ENCODE data around the gene CLEC1B. TPM values are rescaled to one million over a fixed set of nuclear protein-coding genes. Genes with fewer than 3 reads are reported as not detected.

The CLEC1B gene
- total RNA-seq, 1 experiment from 2014 or later: not detected

- Histone ChIP-seq H3K27me3 (ENCODE audit: insufficient read depth, low read length) (peaks cover 28% of the 10 kb centered on the region), H3K4me3 (replicated peaks in 1 of 2; ENCODE audit: low read depth in 1 of 2, low read length in 2 of 2) (no peak overlapping the region), H3K9me2 (ENCODE audit: insufficient read depth) (no peaks in the 10 kb centered on the region), H3K36me3 (ENCODE audit: control insufficient read depth in 1 of 2, insufficient read depth in 2 of 2, low read length in 2 of 2) (no peaks in the 10 kb centered on the region), H3K9me3 (ENCODE audit: control insufficient read depth in 1 of 2, insufficient read depth in 1 of 2, low read depth in 1 of 2, low read length in 2 of 2) (no peaks in the 10 kb centered on the region), H3K27ac (ENCODE audit: low read depth, low read length) (no peak overlapping the region), H3K4me2 (ENCODE audit: low read length) (no peak overlapping the region), H3K79me2 (ENCODE audit: insufficient read depth, low read length) (no peaks in the 10 kb centered on the region), H3K9ac (ENCODE audit: low read length) (no peak overlapping the region), H4K20me1 (ENCODE audit: insufficient read depth) (no peaks in the 10 kb centered on the region), H2AFZ (ENCODE audit: low read depth, low read length, poor library complexity, severe bottlenecking) (no peak overlapping the region), H3K4me1 (ENCODE audit: control insufficient read depth in 1 of 2, insufficient read depth in 2 of 2, low read length in 2 of 2) (no peaks in the 10 kb centered on the region)
- no TSS peak for BruUV-seq (replicated peaks)
- ATAC-seq (no peak), DNase-seq (ENCODE audit: low read depth, low spot score) (no peak)
- POLR2A ChIA-PET: no interaction called here
- intact Hi-C loops (cut with micrococcal nuclease): no loop called here
- TF ChIP-seq ZNF274 (IDR thresholded peaks at IDR 0.05; ENCODE audit: low read depth, low read length) (no peak), ELF1 (IDR thresholded peaks at IDR 0.05; ENCODE audit: borderline replicate concordance, low read depth) (no peak), FOSL1 (IDR thresholded peaks at IDR 0.05; ENCODE audit: low read depth) (no peak), CBX3 (IDR thresholded peaks at IDR 0.05; ENCODE audit: low read depth) (no peak), POLR2AphosphoS5 (IDR thresholded peaks at IDR 0.05; ENCODE audit: low read depth, low read length) (no peak), EZH2 (IDR thresholded peaks at IDR 0.05) (no peak), RAD21 (IDR thresholded peaks at IDR 0.05; ENCODE audit: low read depth) (no peak), JUND (IDR thresholded peaks at IDR 0.05) (no peak), TCF7L2 (IDR thresholded peaks at IDR 0.05; ENCODE audit: borderline replicate concordance, extremely low read depth, insufficient read depth, insufficient read length) (no peak), EGR1 (IDR thresholded peaks at IDR 0.05; ENCODE audit: low read depth) (no peak), POLR2A (IDR thresholded peaks at IDR 0.05; ENCODE audit: borderline replicate concordance, extremely low read depth, insufficient read depth, insufficient read length) (no peak), ZFX (IDR thresholded peaks at IDR 0.05) (no peak), CEBPB (IDR thresholded peaks at IDR 0.05; ENCODE audit: low read depth) (no peak), SIN3A (IDR thresholded peaks at IDR 0.05; ENCODE audit: low read depth) (no peak), EZH2phosphoT487 (IDR thresholded peaks at IDR 0.05; ENCODE audit: borderline replicate concordance) (no peak), SP1 (IDR thresholded peaks at IDR 0.05; ENCODE audit: low read depth) (no peak)
- TF ChIP-seq, protein P1, sequence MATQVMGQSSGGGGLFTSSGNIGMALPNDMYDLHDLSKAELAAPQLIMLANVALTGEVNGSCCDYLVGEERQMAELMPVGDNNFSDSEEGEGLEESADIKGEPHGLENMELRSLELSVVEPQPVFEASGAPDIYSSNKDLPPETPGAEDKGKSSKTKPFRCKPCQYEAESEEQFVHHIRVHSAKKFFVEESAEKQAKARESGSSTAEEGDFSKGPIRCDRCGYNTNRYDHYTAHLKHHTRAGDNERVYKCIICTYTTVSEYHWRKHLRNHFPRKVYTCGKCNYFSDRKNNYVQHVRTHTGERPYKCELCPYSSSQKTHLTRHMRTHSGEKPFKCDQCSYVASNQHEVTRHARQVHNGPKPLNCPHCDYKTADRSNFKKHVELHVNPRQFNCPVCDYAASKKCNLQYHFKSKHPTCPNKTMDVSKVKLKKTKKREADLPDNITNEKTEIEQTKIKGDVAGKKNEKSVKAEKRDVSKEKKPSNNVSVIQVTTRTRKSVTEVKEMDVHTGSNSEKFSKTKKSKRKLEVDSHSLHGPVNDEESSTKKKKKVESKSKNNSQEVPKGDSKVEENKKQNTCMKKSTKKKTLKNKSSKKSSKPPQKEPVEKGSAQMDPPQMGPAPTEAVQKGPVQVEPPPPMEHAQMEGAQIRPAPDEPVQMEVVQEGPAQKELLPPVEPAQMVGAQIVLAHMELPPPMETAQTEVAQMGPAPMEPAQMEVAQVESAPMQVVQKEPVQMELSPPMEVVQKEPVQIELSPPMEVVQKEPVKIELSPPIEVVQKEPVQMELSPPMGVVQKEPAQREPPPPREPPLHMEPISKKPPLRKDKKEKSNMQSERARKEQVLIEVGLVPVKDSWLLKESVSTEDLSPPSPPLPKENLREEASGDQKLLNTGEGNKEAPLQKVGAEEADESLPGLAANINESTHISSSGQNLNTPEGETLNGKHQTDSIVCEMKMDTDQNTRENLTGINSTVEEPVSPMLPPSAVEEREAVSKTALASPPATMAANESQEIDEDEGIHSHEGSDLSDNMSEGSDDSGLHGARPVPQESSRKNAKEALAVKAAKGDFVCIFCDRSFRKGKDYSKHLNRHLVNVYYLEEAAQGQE (IDR thresholded peaks at IDR 0.05; ENCODE audit: low read depth): no peak
- TF ChIP-seq, protein P2, sequence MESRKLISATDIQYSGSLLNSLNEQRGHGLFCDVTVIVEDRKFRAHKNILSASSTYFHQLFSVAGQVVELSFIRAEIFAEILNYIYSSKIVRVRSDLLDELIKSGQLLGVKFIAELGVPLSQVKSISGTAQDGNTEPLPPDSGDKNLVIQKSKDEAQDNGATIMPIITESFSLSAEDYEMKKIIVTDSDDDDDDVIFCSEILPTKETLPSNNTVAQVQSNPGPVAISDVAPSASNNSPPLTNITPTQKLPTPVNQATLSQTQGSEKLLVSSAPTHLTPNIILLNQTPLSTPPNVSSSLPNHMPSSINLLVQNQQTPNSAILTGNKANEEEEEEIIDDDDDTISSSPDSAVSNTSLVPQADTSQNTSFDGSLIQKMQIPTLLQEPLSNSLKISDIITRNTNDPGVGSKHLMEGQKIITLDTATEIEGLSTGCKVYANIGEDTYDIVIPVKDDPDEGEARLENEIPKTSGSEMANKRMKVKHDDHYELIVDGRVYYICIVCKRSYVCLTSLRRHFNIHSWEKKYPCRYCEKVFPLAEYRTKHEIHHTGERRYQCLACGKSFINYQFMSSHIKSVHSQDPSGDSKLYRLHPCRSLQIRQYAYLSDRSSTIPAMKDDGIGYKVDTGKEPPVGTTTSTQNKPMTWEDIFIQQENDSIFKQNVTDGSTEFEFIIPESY (IDR thresholded peaks at IDR 0.05; ENCODE audit: extremely low read depth, insufficient replicate concordance, low read length): no peak
- TF ChIP-seq, protein P3, sequence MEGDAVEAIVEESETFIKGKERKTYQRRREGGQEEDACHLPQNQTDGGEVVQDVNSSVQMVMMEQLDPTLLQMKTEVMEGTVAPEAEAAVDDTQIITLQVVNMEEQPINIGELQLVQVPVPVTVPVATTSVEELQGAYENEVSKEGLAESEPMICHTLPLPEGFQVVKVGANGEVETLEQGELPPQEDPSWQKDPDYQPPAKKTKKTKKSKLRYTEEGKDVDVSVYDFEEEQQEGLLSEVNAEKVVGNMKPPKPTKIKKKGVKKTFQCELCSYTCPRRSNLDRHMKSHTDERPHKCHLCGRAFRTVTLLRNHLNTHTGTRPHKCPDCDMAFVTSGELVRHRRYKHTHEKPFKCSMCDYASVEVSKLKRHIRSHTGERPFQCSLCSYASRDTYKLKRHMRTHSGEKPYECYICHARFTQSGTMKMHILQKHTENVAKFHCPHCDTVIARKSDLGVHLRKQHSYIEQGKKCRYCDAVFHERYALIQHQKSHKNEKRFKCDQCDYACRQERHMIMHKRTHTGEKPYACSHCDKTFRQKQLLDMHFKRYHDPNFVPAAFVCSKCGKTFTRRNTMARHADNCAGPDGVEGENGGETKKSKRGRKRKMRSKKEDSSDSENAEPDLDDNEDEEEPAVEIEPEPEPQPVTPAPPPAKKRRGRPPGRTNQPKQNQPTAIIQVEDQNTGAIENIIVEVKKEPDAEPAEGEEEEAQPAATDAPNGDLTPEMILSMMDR (IDR thresholded peaks at IDR 0.05 in 2 of 3, conservative IDR thresholded peaks at IDR 0.05 in 1 of 3; ENCODE audit: borderline replicate concordance in 1 of 3, insufficient read depth in 1 of 3, low read depth in 2 of 3, low read length in 2 of 3): no peak
- TF ChIP-seq, protein P4, sequence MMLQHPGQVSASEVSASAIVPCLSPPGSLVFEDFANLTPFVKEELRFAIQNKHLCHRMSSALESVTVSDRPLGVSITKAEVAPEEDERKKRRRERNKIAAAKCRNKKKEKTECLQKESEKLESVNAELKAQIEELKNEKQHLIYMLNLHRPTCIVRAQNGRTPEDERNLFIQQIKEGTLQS (IDR thresholded peaks at IDR 0.05): no peak
- RAD21 ChIA-PET (ENCODE audit: low non-redundant PET in 1 of 2, low total read pairs in 2 of 2, uncharacterized antibody in 2 of 2, unreplicated experiment in 2 of 2): no interaction called here
- CTCF ChIA-PET: interaction anchor here (3.6 kb wide), 1 partner anchor 9 kb away, joined by 14 read pairs; the partner anchor contains the start of gene CLEC12B
These were observed 2.4 kb upstream of the CLEC1B start for GRCh38 chr12:10001171-10001776.

Measured in HCT116 (cell line).